Activated T-helper 2 cell treated with anti-CD3 and anti-CD28 coated beads, Interferon-gamma antibody, Interleukin-2, Interleukin-4, amounts not matched to agents 10 μg/mL and 5 μg/mL and 100 μg/mL, durations not matched to agents 14 hours and 24 hours and 36 hours (primary cell): ENCODE data around the gene ABCC4. TPM values are rescaled to one million over a fixed set of nuclear protein-coding genes. Genes with fewer than 3 reads are reported as not detected.

Experiments
- DNase-seq: peaks from one replicate; pipeline ENCODE4 v3.0.0; 2021; ENCODE audit warnings: low spot score
- H3K27ac Mint-ChIP-seq: one replicate; pipeline ENCODE4 v1.8.0; 2021; ENCODE audit warnings: mixed read lengths
- H3K27me3 Mint-ChIP-seq: one replicate; pipeline ENCODE4 v1.8.0; 2021; ENCODE audit warnings: low read depth, mixed read lengths
- H3K36me3 Mint-ChIP-seq: one replicate; pipeline ENCODE4 v1.8.0; 2021; ENCODE audit warnings: low read depth, mixed read lengths
- H3K4me1 Mint-ChIP-seq: one replicate; pipeline ENCODE4 v1.8.0; 2021; ENCODE audit warnings: low read depth, mixed read lengths
- H3K4me3 Mint-ChIP-seq: one replicate; pipeline ENCODE4 v1.8.0; 2021; ENCODE audit warnings: low read depth, mild to moderate bottlenecking, moderate library complexity, mixed read lengths
- H3K9me3 Mint-ChIP-seq: one replicate; pipeline ENCODE4 v1.8.0; 2021; ENCODE audit warnings: mixed read lengths
- intact Hi-C: fragments of 100-400 bp; cut with micrococcal nuclease; formaldehyde crosslinking; loops from one replicate; pipeline ENCODE4 v1.15.1; 2023
- total RNA-seq: library from RNA; stranded (reverse); gene quantifications from 2 replicates; pipeline ENCODE4 v1.2.3, GENCODE V29; 2022

Gene ABCC4
- total RNA-seq, 1 donor from 2014 or later: 19.6 TPM

GRCh38 chr13:95038949-95039348 lies 262.3 kb downstream of the ABCC4 start:
- H3K27ac Mint-ChIP-seq: no peak overlapping the region
- peaks cover 3% of the 10 kb centered on the region for H3K4me1 Mint-ChIP-seq
- H3K27me3 Mint-ChIP-seq: no peaks in the 10 kb centered on the region
- no peak overlapping the region for H3K4me3 Mint-ChIP-seq
- no peak for DNase-seq
- intact Hi-C loops: no loop called here
- no peaks in the 10 kb centered on the region for H3K9me3 Mint-ChIP-seq
- H3K36me3 Mint-ChIP-seq: peaks cover 29% of the 10 kb centered on the region

- intact Hi-C loops: no loop called here
Observed at GRCh38 chr13:95035311-95036109, 265.7 kb downstream of the ABCC4 start.

GRCh38 chr13:95033890-95034289 lies 267.4 kb downstream of the ABCC4 start:
- Mint-ChIP-seq H3K27me3 (no peaks in the 10 kb centered on the region), H3K9me3 (no peaks in the 10 kb centered on the region), H3K4me3 (no peak overlapping the region), H3K36me3 (peaks cover 10% of the 10 kb centered on the region), H3K4me1 (peaks cover 3% of the 10 kb centered on the region), H3K27ac (no peak overlapping the region)
- intact Hi-C loops: no loop called here
- DNase-seq: no peak

More at GRCh38 chr13:95035311-95036109, 265.7 kb downstream of the ABCC4 start:
- Mint-ChIP-seq H3K27ac (no peak overlapping the region), H3K27me3 (no peaks in the 10 kb centered on the region), H3K9me3 (no peaks in the 10 kb centered on the region), H3K36me3 (peaks cover 11% of the 10 kb centered on the region), H3K4me3 (no peak overlapping the region), H3K4me1 (peaks cover 3% of the 10 kb centered on the region)
- DNase-seq: no peak

- H3K27me3 Mint-ChIP-seq: no peaks in the 10 kb centered on the region
Observed at GRCh38 chr13:95032121-95032520, 269.1 kb downstream of the ABCC4 start.

GRCh38 chr13:95030821-95031343 lies 270.4 kb downstream of the ABCC4 start:
- DNase-seq: no peak
- Mint-ChIP-seq H3K36me3 (no peaks in the 10 kb centered on the region), H3K9me3 (no peaks in the 10 kb centered on the region), H3K4me1 (peaks cover 3% of the 10 kb centered on the region), H3K27me3 (no peaks in the 10 kb centered on the region), H3K4me3 (no peak overlapping the region), H3K27ac (no peak overlapping the region)
- intact Hi-C loops: no loop called here

More at GRCh38 chr13:95032121-95032520, 269.1 kb downstream of the ABCC4 start:
- H3K27ac Mint-ChIP-seq: no peak overlapping the region
- H3K4me1 Mint-ChIP-seq: peaks cover 3% of the 10 kb centered on the region
- H3K9me3 Mint-ChIP-seq: no peaks in the 10 kb centered on the region
- intact Hi-C loops: no loop called here
- no peak for DNase-seq
- no peak overlapping the region for H3K4me3 Mint-ChIP-seq
- no peaks in the 10 kb centered on the region for H3K36me3 Mint-ChIP-seq

- intact Hi-C loops: no loop called here
- DNase-seq: no peak
- Mint-ChIP-seq H3K4me3 (no peak overlapping the region), H3K36me3 (peaks cover 4% of the 10 kb centered on the region), H3K27ac (no peak overlapping the region), H3K9me3 (no peaks in the 10 kb centered on the region), H3K27me3 (no peaks in the 10 kb centered on the region), H3K4me1 (peaks cover 2% of the 10 kb centered on the region)
Observed at GRCh38 chr13:95027638-95028037, 273.6 kb downstream of the ABCC4 start.

GRCh38 chr13:95025116-95025515 lies 276.1 kb downstream of the ABCC4 start:
- intact Hi-C loops: no loop called here
- Mint-ChIP-seq H3K4me1 (peaks cover 2% of the 10 kb centered on the region), H3K9me3 (no peaks in the 10 kb centered on the region), H3K27ac (no peak overlapping the region), H3K36me3 (peaks cover 4% of the 10 kb centered on the region), H3K27me3 (no peaks in the 10 kb centered on the region), H3K4me3 (no peak overlapping the region)
- DNase-seq: no peak

GRCh38 chr13:95023405-95023804 lies 277.8 kb downstream of the ABCC4 start:
- H3K9me3 Mint-ChIP-seq: no peaks in the 10 kb centered on the region
- no peaks in the 10 kb centered on the region for H3K27me3 Mint-ChIP-seq
- H3K4me1 Mint-ChIP-seq: peaks cover 2% of the 10 kb centered on the region
- H3K27ac Mint-ChIP-seq: no peak overlapping the region
- intact Hi-C loops: no loop called here
- no peak for DNase-seq
- H3K4me3 Mint-ChIP-seq: no peak overlapping the region
- H3K36me3 Mint-ChIP-seq: peaks cover 4% of the 10 kb centered on the region

GRCh38 chr13:95020298-95020987 lies 280.8 kb downstream of the ABCC4 start:
- no peak for DNase-seq
- intact Hi-C loops: no loop called here
- Mint-ChIP-seq H3K4me1 (peaks cover 2% of the 10 kb centered on the region), H3K27me3 (no peaks in the 10 kb centered on the region), H3K4me3 (no peak overlapping the region), H3K36me3 (peaks cover 4% of the 10 kb centered on the region), H3K9me3 (no peaks in the 10 kb centered on the region), H3K27ac (no peak overlapping the region)

GRCh38 chr13:95019886-95020285 lies 281.4 kb downstream of the ABCC4 start:
- Mint-ChIP-seq H3K9me3 (no peaks in the 10 kb centered on the region), H3K27me3 (no peaks in the 10 kb centered on the region), H3K4me1 (peaks cover 2% of the 10 kb centered on the region), H3K36me3 (peaks cover 4% of the 10 kb centered on the region), H3K4me3 (no peak overlapping the region), H3K27ac (no peak overlapping the region)
- intact Hi-C loops: no loop called here
- no peak for DNase-seq

- intact Hi-C loops: no loop called here
Observed at GRCh38 chr13:95007322-95007721, 293.9 kb downstream of the ABCC4 start.

GRCh38 chr13:95005300-95005699 lies 296.0 kb downstream of the ABCC4 start:
- H3K4me1 Mint-ChIP-seq: no peaks in the 10 kb centered on the region
- intact Hi-C loops: no loop called here

More at GRCh38 chr13:95007322-95007721, 293.9 kb downstream of the ABCC4 start:
- H3K27me3 Mint-ChIP-seq: peaks cover 15% of the 10 kb centered on the region
- no peak for DNase-seq
- H3K4me3 Mint-ChIP-seq: no peak overlapping the region
- H3K4me1 Mint-ChIP-seq: no peaks in the 10 kb centered on the region
- H3K9me3 Mint-ChIP-seq: no peaks in the 10 kb centered on the region
- H3K27ac Mint-ChIP-seq: no peak overlapping the region
- no peaks in the 10 kb centered on the region for H3K36me3 Mint-ChIP-seq

More at GRCh38 chr13:95005300-95005699, 296.0 kb downstream of the ABCC4 start:
- Mint-ChIP-seq H3K4me3 (no peak overlapping the region), H3K9me3 (no peaks in the 10 kb centered on the region), H3K27ac (no peak overlapping the region), H3K36me3 (no peaks in the 10 kb centered on the region), H3K27me3 (peaks cover 28% of the 10 kb centered on the region)
- DNase-seq: no peak
